ENCODE measurements around the gene MIB1. TPM values are rescaled to one million over a fixed set of nuclear protein-coding genes. Genes with fewer than 3 reads are reported as not detected.

MIB1 gene
- total and polyA plus RNA-seq, 2 experiments from 2014 or later, result 10.8 to 56.7 TPM

- no peak for ATAC-seq
- Histone ChIP-seq H3K9me2 (ENCODE audit: insufficient read depth) (no peaks in the 10 kb centered on the region), H3K4me1 (ENCODE audit: insufficient read depth) (no peaks in the 10 kb centered on the region), H3K36me3 (ENCODE audit: insufficient read depth) (no peaks in the 10 kb centered on the region), H3K79me2 (replicated peaks; ENCODE audit: insufficient read depth) (no peaks in the 10 kb centered on the region), H3K27me3 (ENCODE audit: insufficient read depth) (no peaks in the 10 kb centered on the region), H3F3A (replicated peaks; ENCODE audit: low read depth) (no peaks in the 10 kb centered on the region), H4K20me1 (replicated peaks; ENCODE audit: insufficient read depth) (no peaks in the 10 kb centered on the region), H2AFZ (no peak overlapping the region), H3K4me2 (no peak overlapping the region), H3K4me3 (no peak overlapping the region), H3K27ac (ENCODE audit: low read depth) (no peak overlapping the region)
- TF ChIP-seq JUNB (IDR thresholded peaks at IDR 0.05; ENCODE audit: unreplicated experiment) (no peak), ZNF114 (CRISPR knock-in tag; IDR thresholded peaks at IDR 0.05) (no peak), CREB1 (CRISPR knock-in tag; IDR thresholded peaks at IDR 0.05; ENCODE audit: low read depth) (no peak), CTCF (conservative IDR thresholded peaks at IDR 0.05; ENCODE audit: low read depth in 2 of 2) (no peak), ZNF462 (CRISPR knock-in tag; IDR thresholded peaks at IDR 0.05) (no peak), EZH2 (IDR thresholded peaks at IDR 0.05; ENCODE audit: low read depth, unreplicated experiment) (no peak), EZH2phosphoT487 (IDR thresholded peaks at IDR 0.05; ENCODE audit: unreplicated experiment) (no peak), ZNF331 (CRISPR knock-in tag; IDR thresholded peaks at IDR 0.05; ENCODE audit: low read depth) (no peak), REST (IDR thresholded peaks at IDR 0.05; ENCODE audit: unreplicated experiment) (no peak), POLR2AphosphoS5 (IDR thresholded peaks at IDR 0.05; ENCODE audit: low read depth) (no peak), STAT1 (IDR thresholded peaks at IDR 0.05; ENCODE audit: unreplicated experiment) (no peak)
- H3K36me3 Mint-ChIP-seq (ENCODE audit: low read depth), result no peaks in the 10 kb centered on the region; the same call in 2 of the 3 replicates
- H3K4me3 Mint-ChIP-seq, result no peak overlapping the region
- H3K27ac Mint-ChIP-seq, result no peak overlapping the region
- H3K4me1 Mint-ChIP-seq, result no peaks in the 10 kb centered on the region
- H3K9me3 Mint-ChIP-seq, result no peaks in the 10 kb centered on the region
- no peak for DNase-seq (ENCODE audit: low spot score)
- H3K27me3 Mint-ChIP-seq (ENCODE audit: insufficient read depth, low read depth, poor library complexity), result peaks cover 4% of the 10 kb centered on the region
These were observed 12.9 kb upstream of the MIB1 start for GRCh38 chr18:21727702-21728101.

Measured in GM23338 (cell line).